Fibroblast of villous mesenchyme (primary cell): ENCODE measurements around the gene ZFYVE26. TPM values are rescaled to one million over a fixed set of nuclear protein-coding genes. Genes with fewer than 3 reads are reported as not detected.
A peak's percentile ranks its signal among the peaks of the same experiment; 100 is the strongest.
"Not testable (repeated sequence)": the region's sequence is repeated elsewhere in the genome, so short reads cannot be mapped to it uniquely, and the experiment has no call there.

Source experiments
- DNase-seq: peaks from one replicate; pipeline ENCODE4 v3.0.0-alpha.2; 2010; ENCODE audit warnings: low read depth
- H3K4me3 ChIP-seq: 2 replicates; pipeline ENCODE4 v1.5.1; 2011; ENCODE audit warnings: low read depth, mild to moderate bottlenecking, low read length
- CTCF ChIP-seq: IDR thresholded peaks from 2 replicates; pipeline ENCODE4 v1.5.1; 2012; ENCODE audit warnings: low read depth, mild to moderate bottlenecking, low read length; ENCODE audit not compliant: insufficient read depth
- total RNA-seq: library from RNA; depleted of rRNA; stranded (reverse); fragments of >200 nt; gene quantifications from 2 replicates; pipeline ENCODE4 v1.2.3, GENCODE V29; 2012

ZFYVE26 gene
- total RNA-seq, 1 donor: 27.6 TPM

GRCh38 chr14:67728258-67728657 is 88.1 kb downstream of the ZFYVE26 start:
- DNase-seq: no peak
- no peak for TF ChIP-seq CTCF
- no peak overlapping the region for H3K4me3 ChIP-seq

- no peak overlapping the region for H3K4me3 ChIP-seq
- no peak for TF ChIP-seq CTCF
- no peak for DNase-seq
Observed at GRCh38 chr14:67727361-67727760, 89.0 kb downstream of the ZFYVE26 start.

GRCh38 chr14:67725171-67725570 is 91.2 kb downstream of the ZFYVE26 start:
- TF ChIP-seq CTCF: no peak
- no peak overlapping the region for H3K4me3 ChIP-seq
- no peak for DNase-seq

- no peak for TF ChIP-seq CTCF
- no peak overlapping the region for H3K4me3 ChIP-seq
- peak; percentile 32 for DNase-seq
Observed at GRCh38 chr14:67722293-67722692, 94.1 kb downstream of the ZFYVE26 start.

GRCh38 chr14:67721875-67722274 is 94.5 kb downstream of the ZFYVE26 start:
- TF ChIP-seq CTCF: no peak
- no peak for DNase-seq
- no peak overlapping the region for H3K4me3 ChIP-seq

GRCh38 chr14:67719866-67720265 is 96.5 kb downstream of the ZFYVE26 start:
- TF ChIP-seq CTCF: no peak
- DNase-seq: no peak
- no peak overlapping the region for H3K4me3 ChIP-seq

GRCh38 chr14:67719385-67719784 is 97.0 kb downstream of the ZFYVE26 start:
- not testable (repeated sequence) for DNase-seq, H3K4me3 ChIP-seq
